GM12878 (cell line): Measurements from ENCODE around the gene PYHIN1. TPM values are rescaled to one million over a fixed set of nuclear protein-coding genes. Genes with fewer than 3 reads are reported as not detected.
A peak's percentile ranks its signal among the peaks of the same experiment; 100 is the strongest.

Experiments used
- BACH1 ChIP-seq: fragments of 450-650 bp; IDR thresholded peaks from 2 replicates; pipeline ENCODE4 v1.6.1; 2017; ENCODE audit warnings: mild to moderate bottlenecking, borderline replicate concordance
- BCL3 ChIP-seq: IDR thresholded peaks from 2 replicates; pipeline ENCODE4 v1.6.1; 2011; ENCODE audit warnings: borderline replicate concordance, low read depth, mild to moderate bottlenecking, moderate library complexity, low read length; ENCODE audit not compliant: insufficient read depth, poor library complexity, severe bottlenecking
- CBX5 ChIP-seq: sonication (generic); IDR thresholded peaks from 2 replicates; pipeline ENCODE4 v1.6.1; 2016; ENCODE audit warnings: low read depth, moderate library complexity, mild to moderate bottlenecking, inconsistent platforms
- ETV6 ChIP-seq, 2 experiments: fragments of 450-650 bp in 1 of 2; IDR thresholded peaks in 1 of 2; conservative IDR thresholded peaks in 1 of 2; 2 replicates each; pipeline ENCODE4 v1.6.1; 2014; ENCODE audit warnings: antibody characterized with exemption in 1 of 2, borderline replicate concordance in 1 of 2, low read depth in 1 of 2, mild to moderate bottlenecking in 1 of 2, moderate library complexity in 1 of 2
- EZH2 ChIP-seq: IDR thresholded peaks from 2 replicates; pipeline ENCODE4 v1.6.1; 2012; ENCODE audit warnings: low read depth, mild to moderate bottlenecking, control low read depth, inconsistent platforms, low read length, borderline replicate concordance; ENCODE audit not compliant: control insufficient read depth
- FOXK2 ChIP-seq: fragments of 450-650 bp; IDR thresholded peaks from 2 replicates; pipeline ENCODE4 v1.6.1; 2017; ENCODE audit warnings: mild to moderate bottlenecking, moderate library complexity
- GATAD2B ChIP-seq: fragments of 450-650 bp; conservative IDR thresholded peaks from 2 replicates; pipeline ENCODE4 v1.6.1; 2017; ENCODE audit warnings: low read depth, mild to moderate bottlenecking, moderate library complexity
- HCFC1 ChIP-seq: fragments of 150-350 bp; IDR thresholded peaks from 2 replicates; pipeline ENCODE4 v1.6.1; 2014; ENCODE audit warnings: low read length
- JUND ChIP-seq: IDR thresholded peaks from 2 replicates; pipeline ENCODE4 v1.6.1; 2012; ENCODE audit warnings: low read depth, mild to moderate bottlenecking, low read length, improper control_type of control experiment, moderate library complexity
- KDM1A ChIP-seq: fragments of 200-600 bp; sonication (generic); IDR thresholded peaks from 2 replicates; pipeline ENCODE4 v1.6.1; 2016; ENCODE audit warnings: borderline replicate concordance
- NR2F1 ChIP-seq: fragments of 450-650 bp; conservative IDR thresholded peaks from 2 replicates; pipeline ENCODE4 v1.6.1; 2017; ENCODE audit warnings: mild to moderate bottlenecking
- PAX5 ChIP-seq: IDR thresholded peaks from 2 replicates; pipeline ENCODE4 v1.6.1; 2011; ENCODE audit warnings: low read depth, low read length, borderline replicate concordance
- PML ChIP-seq: IDR thresholded peaks from 2 replicates; pipeline ENCODE4 v1.6.1; 2012; ENCODE audit warnings: low read length, inconsistent platforms
- POLR2A ChIP-seq: IDR thresholded peaks from 2 replicates; pipeline ENCODE4 v1.6.1; 2011; ENCODE audit warnings: low read depth, mild to moderate bottlenecking, low read length
- POLR2AphosphoS2 ChIP-seq: IDR thresholded peaks from 2 replicates; pipeline ENCODE4 v1.6.1; 2011; ENCODE audit warnings: low read depth, mild to moderate bottlenecking, low read length, improper control_type of control experiment, moderate library complexity
- POLR2AphosphoS5 ChIP-seq: IDR thresholded peaks from 2 replicates; pipeline ENCODE4 v1.6.1; 2011; ENCODE audit warnings: mild to moderate bottlenecking, low read length, inconsistent platforms
- RAD51 ChIP-seq: fragments of 450-650 bp; IDR thresholded peaks from 2 replicates; pipeline ENCODE4 v1.6.1; 2016; ENCODE audit warnings: moderate library complexity, mild to moderate bottlenecking, inconsistent platforms
- RELB ChIP-seq: fragments of 450-650 bp; IDR thresholded peaks from 2 replicates; pipeline ENCODE4 v1.6.1; 2017; ENCODE audit warnings: low read depth, mild to moderate bottlenecking, moderate library complexity
- SMAD1 ChIP-seq: fragments of 450-650 bp; IDR thresholded peaks from 2 replicates; pipeline ENCODE4 v1.6.1; 2018; ENCODE audit warnings: mild to moderate bottlenecking, low read depth; ENCODE audit not compliant: partially characterized antibody
- SP1 ChIP-seq: IDR thresholded peaks from one replicate; pipeline ENCODE4 v1.6.1; 2011; ENCODE audit warnings: low read depth, low read length
- STAT1 ChIP-seq: fragments of 450-650 bp; conservative IDR thresholded peaks from 2 replicates; pipeline ENCODE4 v1.6.1; 2014; ENCODE audit warnings: antibody characterized with exemption, mild to moderate bottlenecking
- STAT3 ChIP-seq: IDR thresholded peaks from 2 replicates; pipeline ENCODE4 v1.6.1; 2011; ENCODE audit warnings: low read depth, low read length, improper control_type of control experiment
- WRNIP1 ChIP-seq: IDR thresholded peaks from 2 replicates; pipeline ENCODE4 v1.6.1; 2011; ENCODE audit warnings: low read depth, low read length, improper control_type of control experiment, borderline replicate concordance
- ZBED1 ChIP-seq: IDR thresholded peaks from 2 replicates; pipeline ENCODE4 v1.6.1; 2016; ENCODE audit warnings: borderline replicate concordance
- ZNF687 ChIP-seq: fragments of 450-650 bp; IDR thresholded peaks from 2 replicates; pipeline ENCODE4 v1.6.1; 2017; ENCODE audit warnings: mild to moderate bottlenecking, moderate library complexity
- polyA plus RNA-seq, 11 experiments: library from polyadenylated mRNA; depleted of rRNA in 4 of 11; unstranded in 6 of 11; stranded (reverse) in 5 of 11; fragments of >200 nt; fragmentation: Nextera tagmentation in 4 of 11; fragmentation: Illumina TruSeq in 1 of 11; extraction: Ambion mirVana in 4 of 11; extraction: Trizol in 1 of 11; gene quantifications; 1 replicate in 1 of 11; 2 replicates in 10 of 11; pipeline versions ENCODE4 v1.2.1 to v1.2.3, GENCODE V29; 2011 to 2016; ENCODE audit warnings: inconsistent platforms in 2 of 11, missing spikeins in 2 of 11, low read depth in 1 of 11
- total RNA-seq, 4 experiments: library from RNA; depleted of rRNA in 3 of 4; stranded (reverse); fragments of >200 nt in 3 of 4; fragmentation: Illumina TruSeq in 1 of 4; extraction: Trizol in 1 of 4; gene quantifications; 2 replicates each; pipeline versions ENCODE4 v1.2.1 to v1.2.3, GENCODE V29; 2013 to 2021

The PYHIN1 gene
- total and polyA plus RNA-seq, 10 of the 15 experiments (the other 5 are each of a cell fraction or from before 2014, with no cell fraction given) = 0.19 to 7.2 (median 0.38) TPM

GRCh38 chr1:159009704-159010361 lies 78.5 kb downstream of the PYHIN1 start, which contains the start of gene IFI16 (continued):
- peak; percentile 52; the same call in 1 of the 2 replicates for TF ChIP-seq ZNF687
- TF ChIP-seq RELB = peak; percentile 47; the same call in 1 of the 2 replicates
- peak; percentile 77 for TF ChIP-seq SMAD1
- TF ChIP-seq CBX5 = no peak
- TF ChIP-seq BCL3 = peak; percentile 16
- no peak; the same call in 1 of the 2 replicates for TF ChIP-seq STAT1
- no peak for TF ChIP-seq KDM1A
- TF ChIP-seq PML = no peak; the same call in none of the 2 replicates
- no peak for TF ChIP-seq SP1
- TF ChIP-seq JUND = no peak
- peak; percentile 80 for TF ChIP-seq POLR2A
- TF ChIP-seq EZH2 = no peak
- no peak for TF ChIP-seq FOXK2
- TF ChIP-seq STAT3 = peak; percentile 91
- TF ChIP-seq NR2F1 = no peak
- no peak for TF ChIP-seq RAD51
- TF ChIP-seq BACH1 = 0 out of 2 replicates have a peak, but pooled peaks have one; percentile 33
- TF ChIP-seq POLR2AphosphoS5 = peak; percentile 99
- 0 out of 2 replicates have a peak, but pooled peaks have one; percentile 20 for TF ChIP-seq HCFC1
- peak; percentile 81 for TF ChIP-seq POLR2AphosphoS2
- no peak for TF ChIP-seq PAX5
- no peak for TF ChIP-seq GATAD2B
- 0 out of 2 replicates have a peak, but pooled peaks have one; percentile 34 for TF ChIP-seq WRNIP1
- 0 out of 2 replicates have a peak, but pooled peaks have one; percentile 9 for TF ChIP-seq ZBED1
- TF ChIP-seq ETV6 (conservative IDR thresholded peaks at IDR 0.05 in 1 of 2, IDR thresholded peaks at IDR 0.05 in 1 of 2; ENCODE audit: borderline replicate concordance in 1 of 2, low read depth in 1 of 2) = no peak
